Parathyroid adenoma (tissue), 2 donors: Measurements from ENCODE around the gene SSC5D.
A peak's percentile ranks its signal among the peaks of the same experiment; 100 is the strongest.

Experiments used
- H2AFZ ChIP-seq: fragments of 300-600 bp; sonication (generic); one replicate; pipeline ENCODE4 v1.7.0; 2017; ENCODE audit warnings: antibody characterized with exemption, mild to moderate bottlenecking
- H3K27ac ChIP-seq: fragments of 300-600 bp; sonication (generic); one replicate; pipeline ENCODE4 v1.7.0; 2017
- H3K27me3 ChIP-seq: fragments of 300-600 bp; sonication (generic); one replicate; pipeline ENCODE4 v1.7.0; 2017; ENCODE audit warnings: low read length; ENCODE audit not compliant: control insufficient read depth, insufficient read depth
- H3K36me3 ChIP-seq: fragments of 300-600 bp; sonication (generic); one replicate; pipeline ENCODE4 v1.7.0; 2017; ENCODE audit warnings: low read length; ENCODE audit not compliant: control insufficient read depth, insufficient read depth
- H3K4me1 ChIP-seq: fragments of 300-600 bp; sonication (generic); one replicate; pipeline ENCODE4 v1.7.0; 2017; ENCODE audit warnings: control low read depth
- H3K4me2 ChIP-seq: fragments of 300-600 bp; sonication (generic); one replicate; pipeline ENCODE4 v1.7.0; 2017; ENCODE audit warnings: low read length
- H3K4me3 ChIP-seq: fragments of 300-600 bp; sonication (generic); one replicate; pipeline ENCODE4 v1.7.0; 2017; ENCODE audit warnings: low read depth, low read length
- H3K79me2 ChIP-seq: fragments of 300-600 bp; sonication (generic); one replicate; pipeline ENCODE4 v1.7.0; 2017; ENCODE audit warnings: control low read depth
- H3K9ac ChIP-seq: fragments of 300-600 bp; sonication (generic); one replicate; pipeline ENCODE4 v1.7.0; 2017; ENCODE audit warnings: mild to moderate bottlenecking
- H3K9me3 ChIP-seq: fragments of 300-600 bp; sonication (generic); one replicate; pipeline ENCODE4 v1.7.0; 2017; ENCODE audit warnings: low read length; ENCODE audit not compliant: control insufficient read depth
- TF ChIP-seq, protein P1 (sequence below): fragments of 300-600 bp; sonication (generic); IDR thresholded peaks from one replicate; pipeline ENCODE4 v1.7.0; 2017; ENCODE audit warnings: antibody characterized with exemption, mild to moderate bottlenecking
- donor health status: primary hyperparathyroidism.

The SSC5D gene

GRCh38 chr19:55516878-55517620, 28.8 kb downstream of the SSC5D start:
- Histone ChIP-seq H3K27ac (peak overlapping the region; percentile 87), H3K4me1 (peaks cover 2% of the 10 kb centered on the region), H3K79me2 (no peaks in the 10 kb centered on the region), H3K4me2 (peak overlapping the region; percentile 85), H3K27me3 (no peaks in the 10 kb centered on the region), H3K4me3 (peak overlapping the region; percentile 75), H3K36me3 (no peaks in the 10 kb centered on the region), H3K9ac (no peak overlapping the region), H2AFZ (peak overlapping the region; percentile 92), H3K9me3 (no peaks in the 10 kb centered on the region)
- TF ChIP-seq, protein P1, sequence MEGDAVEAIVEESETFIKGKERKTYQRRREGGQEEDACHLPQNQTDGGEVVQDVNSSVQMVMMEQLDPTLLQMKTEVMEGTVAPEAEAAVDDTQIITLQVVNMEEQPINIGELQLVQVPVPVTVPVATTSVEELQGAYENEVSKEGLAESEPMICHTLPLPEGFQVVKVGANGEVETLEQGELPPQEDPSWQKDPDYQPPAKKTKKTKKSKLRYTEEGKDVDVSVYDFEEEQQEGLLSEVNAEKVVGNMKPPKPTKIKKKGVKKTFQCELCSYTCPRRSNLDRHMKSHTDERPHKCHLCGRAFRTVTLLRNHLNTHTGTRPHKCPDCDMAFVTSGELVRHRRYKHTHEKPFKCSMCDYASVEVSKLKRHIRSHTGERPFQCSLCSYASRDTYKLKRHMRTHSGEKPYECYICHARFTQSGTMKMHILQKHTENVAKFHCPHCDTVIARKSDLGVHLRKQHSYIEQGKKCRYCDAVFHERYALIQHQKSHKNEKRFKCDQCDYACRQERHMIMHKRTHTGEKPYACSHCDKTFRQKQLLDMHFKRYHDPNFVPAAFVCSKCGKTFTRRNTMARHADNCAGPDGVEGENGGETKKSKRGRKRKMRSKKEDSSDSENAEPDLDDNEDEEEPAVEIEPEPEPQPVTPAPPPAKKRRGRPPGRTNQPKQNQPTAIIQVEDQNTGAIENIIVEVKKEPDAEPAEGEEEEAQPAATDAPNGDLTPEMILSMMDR: peak; percentile 97

DNA sequence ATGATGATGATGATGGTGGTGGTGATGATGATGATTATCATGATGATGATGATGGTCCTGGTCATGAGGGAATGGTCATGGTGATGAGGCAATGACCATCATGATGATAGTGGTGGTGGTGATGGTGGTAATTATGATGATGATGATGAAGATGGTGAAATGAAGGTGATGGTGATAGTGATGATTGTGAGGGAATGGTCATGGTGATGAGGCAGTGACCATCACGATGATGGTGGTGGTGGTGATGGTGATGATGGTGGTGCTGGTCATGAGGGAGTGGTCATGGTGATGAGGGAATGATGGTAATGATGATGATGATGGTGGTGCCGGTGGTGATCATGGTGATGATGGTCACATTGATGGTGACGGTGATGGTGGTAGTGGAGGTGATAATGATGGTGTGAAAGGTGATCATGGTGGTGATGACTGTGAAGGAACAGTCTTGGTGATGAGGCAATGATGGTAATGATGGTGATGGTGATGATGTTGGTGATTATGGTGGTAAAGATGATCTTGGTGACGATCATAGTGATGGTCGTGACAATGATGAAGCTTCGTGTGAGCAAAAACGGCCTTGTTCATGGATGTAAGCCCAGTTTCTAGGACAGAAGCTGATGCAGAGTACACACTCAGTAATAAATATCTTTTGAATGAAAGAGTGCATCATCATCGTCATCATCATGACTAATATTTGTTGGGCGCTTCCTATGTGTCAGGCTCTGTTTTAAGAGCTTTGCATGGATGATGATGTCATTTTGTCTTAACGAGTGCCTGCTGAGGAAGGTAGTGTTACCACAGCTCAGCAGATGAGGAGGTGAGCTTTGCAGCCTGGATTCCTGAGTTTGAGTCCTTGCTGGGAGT, 31.4 kb downstream of the SSC5D start:
- H3K9me3 ChIP-seq: no peaks in the 10 kb centered on the region
- no peak overlapping the region for H3K4me3 ChIP-seq
- H2AFZ ChIP-seq: no peak overlapping the region
- no peaks in the 10 kb centered on the region for H3K36me3 ChIP-seq
- H3K4me2 ChIP-seq: no peak overlapping the region
- H3K4me1 ChIP-seq: peaks cover 2% of the 10 kb centered on the region
- H3K27ac ChIP-seq: no peak overlapping the region
- H3K27me3 ChIP-seq: no peaks in the 10 kb centered on the region
- TF ChIP-seq, protein P1: no peak
- no peak overlapping the region for H3K9ac ChIP-seq
- H3K79me2 ChIP-seq: no peaks in the 10 kb centered on the region

GRCh38 chr19:55520691-55521292, 32.6 kb downstream of the SSC5D start:
- Histone ChIP-seq H3K4me3 (no peak overlapping the region), H3K9me3 (no peaks in the 10 kb centered on the region), H3K9ac (no peak overlapping the region), H3K4me2 (no peak overlapping the region), H3K79me2 (no peaks in the 10 kb centered on the region), H3K27me3 (no peaks in the 10 kb centered on the region), H3K36me3 (no peaks in the 10 kb centered on the region), H3K4me1 (peaks cover 2% of the 10 kb centered on the region), H3K27ac (no peak overlapping the region), H2AFZ (no peak overlapping the region)
- TF ChIP-seq, protein P1: no peak

DNA sequence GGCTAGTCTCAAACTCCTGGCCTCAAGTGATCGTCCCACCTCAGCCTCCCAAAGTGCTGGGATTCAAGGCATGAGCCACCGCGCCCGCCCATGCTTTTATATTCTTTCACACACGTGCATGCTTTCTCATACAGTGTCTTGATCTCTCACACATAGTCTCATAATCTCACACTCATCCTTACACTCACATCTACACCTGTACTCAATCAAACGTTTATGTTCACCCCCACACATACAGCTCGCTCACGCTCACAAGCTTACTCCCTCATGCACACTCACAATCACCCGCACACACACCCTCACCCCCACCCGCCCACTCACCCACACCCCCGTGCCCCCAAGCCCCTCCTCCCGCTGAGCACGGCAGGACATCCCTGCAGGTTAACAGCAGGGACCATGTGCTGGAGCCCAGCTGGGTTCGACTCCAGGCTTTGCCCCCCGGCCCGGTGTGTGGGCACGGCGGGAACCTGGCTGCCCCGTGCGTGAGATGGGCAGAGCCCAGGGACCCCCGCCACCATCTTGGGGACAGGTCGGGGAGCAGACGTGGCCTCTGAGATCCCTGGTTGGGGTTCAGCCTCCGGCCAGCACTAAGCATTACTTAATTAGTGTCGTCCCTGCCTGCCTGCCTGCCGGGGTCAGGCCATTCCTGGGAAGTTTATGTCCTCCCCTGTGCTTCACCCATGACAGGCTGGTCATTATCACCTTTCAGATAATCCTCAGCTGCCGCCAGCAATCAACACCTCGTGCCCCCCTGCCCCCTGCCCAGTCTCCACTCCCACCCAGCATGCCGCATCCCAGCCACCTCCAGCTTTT, 37.3 kb downstream of the SSC5D start:
- no peaks in the 10 kb centered on the region for H3K27me3 ChIP-seq

More for the DNA sequence above, 37.3 kb downstream of the SSC5D start:
- H3K9me3 ChIP-seq: no peaks in the 10 kb centered on the region
- H3K36me3 ChIP-seq: no peaks in the 10 kb centered on the region
- no peak overlapping the region for H3K4me3 ChIP-seq
- H3K4me2 ChIP-seq: no peak overlapping the region
- H3K9ac ChIP-seq: no peak overlapping the region
- H3K27ac ChIP-seq: no peak overlapping the region
- TF ChIP-seq, protein P1: no peak
- peak overlapping the region; percentile 72 for H2AFZ ChIP-seq
- H3K4me1 ChIP-seq: peaks cover 7% of the 10 kb centered on the region
- H3K79me2 ChIP-seq: no peaks in the 10 kb centered on the region
